ENCODE data around the gene CEP83. TPM values are rescaled to one million over a fixed set of nuclear protein-coding genes. Genes with fewer than 3 reads are reported as not detected.

The CEP83 gene
- polyA plus RNA-seq, 1 of the 3 experiments (the other 2 are of a cell fraction): 2.5 TPM

- 88% methylated on average over 1 of the region's 1 CpG for WGBS (ENCODE audit: low lambda C conversion rate)
- Histone ChIP-seq H3F3A (replicated peaks; ENCODE audit: insufficient read depth) (no peaks in the 10 kb centered on the region), H4K20me1 (ENCODE audit: insufficient read depth) (no peaks in the 10 kb centered on the region), H3K4me2 (no peak overlapping the region), H3K4me1 (ENCODE audit: control insufficient read depth in 1 of 2, insufficient read depth in 2 of 2, low read depth in 1 of 2, low read length in 1 of 2) (peaks cover 2 to 46% of the 10 kb centered on the region in 2 experiments; a peak in 3 of 4 replicates), H3K9ac (no peak overlapping the region), H3K27me3 (ENCODE audit: insufficient read depth) (no peaks in the 10 kb centered on the region), H3K27ac (ENCODE audit: low read depth in 2 of 2, low read length in 1 of 2) (no peak overlapping the region), H3K79me2 (ENCODE audit: insufficient read depth) (no peaks in the 10 kb centered on the region), H2AFZ (ENCODE audit: low read depth) (no peak overlapping the region), H3K4me3 (ENCODE audit: low read depth in 2 of 2, low read length in 1 of 2) (no peak overlapping the region), H3K36me3 (replicated peaks in 1 of 2; ENCODE audit: control insufficient read depth in 1 of 2, insufficient read depth in 2 of 2, low read length in 1 of 2) (no peaks in the 10 kb centered on the region), H3K9me3 (no peaks in the 10 kb centered on the region), H3K9me2 (no peaks in the 10 kb centered on the region)
- TF ChIP-seq CHD2 (IDR thresholded peaks at IDR 0.05; ENCODE audit: low read length, partially characterized antibody): no peak
- TF ChIP-seq MEF2A (IDR thresholded peaks at IDR 0.05; ENCODE audit: borderline replicate concordance, low read depth): no peak
- TF ChIP-seq RXRA (IDR thresholded peaks at IDR 0.05; ENCODE audit: borderline replicate concordance, low read depth): no peak
- no peak for TF ChIP-seq RAD21 (IDR thresholded peaks at IDR 0.05; ENCODE audit: low read length)
- TF ChIP-seq TEAD4 (IDR thresholded peaks at IDR 0.05; ENCODE audit: borderline replicate concordance, insufficient read depth): no peak
- POLR2A ChIA-PET: no interaction called here
- CTCF ChIA-PET: no interaction called here
- DNase-seq: no peak
Observed at GRCh38 chr12:94284046-94284445, 175.6 kb downstream of the CEP83 start.

- Histone ChIP-seq H3K4me1 (ENCODE audit: control insufficient read depth in 1 of 2, insufficient read depth in 2 of 2, low read depth in 1 of 2, low read length in 1 of 2) (peaks cover 0 to 34% of the 10 kb centered on the region in 2 experiments; a peak in 2 of 4 replicates), H3K36me3 (replicated peaks in 1 of 2; ENCODE audit: control insufficient read depth in 1 of 2, insufficient read depth in 2 of 2, low read length in 1 of 2) (no peaks in the 10 kb centered on the region), H3K4me2 (no peak overlapping the region), H3K9me3 (no peaks in the 10 kb centered on the region), H3K27ac (ENCODE audit: low read depth in 2 of 2, low read length in 1 of 2) (no peak overlapping the region), H3K9me2 (no peaks in the 10 kb centered on the region), H3K9ac (no peak overlapping the region), H3F3A (replicated peaks; ENCODE audit: insufficient read depth) (no peaks in the 10 kb centered on the region), H4K20me1 (ENCODE audit: insufficient read depth) (no peaks in the 10 kb centered on the region), H3K4me3 (ENCODE audit: low read depth in 2 of 2, low read length in 1 of 2) (no peak overlapping the region), H3K79me2 (ENCODE audit: insufficient read depth) (no peaks in the 10 kb centered on the region), H2AFZ (ENCODE audit: low read depth) (no peak overlapping the region), H3K27me3 (ENCODE audit: insufficient read depth) (no peaks in the 10 kb centered on the region)
- ChIA-PET POLR2A (no interaction called here), CTCF (interaction anchor here (1.5 kb wide), 1 partner anchor 137 kb away, joined by 4 read pairs; no protein-coding TSS in a partner anchor)
- DNase-seq: no peak
- 95% methylated on average over 7 of the region's 7 CpGs for WGBS (ENCODE audit: low lambda C conversion rate)
- TF ChIP-seq TCF12 (IDR thresholded peaks at IDR 0.05): no peak
- TF ChIP-seq IRF3 (IDR thresholded peaks at IDR 0.05; ENCODE audit: low read depth, low read length): no peak
- TF ChIP-seq NRF1 (IDR thresholded peaks at IDR 0.05; ENCODE audit: low read depth, low read length): no peak
- TF ChIP-seq NFIC (IDR thresholded peaks at IDR 0.05; ENCODE audit: borderline replicate concordance): no peak
Observed at GRCh38 chr12:94282675-94283074, 177.0 kb downstream of the CEP83 start.

GRCh38 chr12:94280063-94280462 is 179.6 kb downstream of the CEP83 start:
- H3K27me3 ChIP-seq (ENCODE audit: insufficient read depth): no peaks in the 10 kb centered on the region
- H3K9me2 ChIP-seq: no peaks in the 10 kb centered on the region
- DNase-seq: no peak
- no peaks in the 10 kb centered on the region for H4K20me1 ChIP-seq (ENCODE audit: insufficient read depth)
- H3K36me3 ChIP-seq (replicated peaks in 1 of 2; ENCODE audit: control insufficient read depth in 1 of 2, insufficient read depth in 2 of 2, low read length in 1 of 2): no peaks in the 10 kb centered on the region
- no peaks in the 10 kb centered on the region for H3F3A ChIP-seq (replicated peaks; ENCODE audit: insufficient read depth)
- no peak overlapping the region for H3K4me2 ChIP-seq
- H2AFZ ChIP-seq (ENCODE audit: low read depth): no peak overlapping the region
- H3K27ac ChIP-seq (ENCODE audit: low read depth in 2 of 2, low read length in 1 of 2): no peak overlapping the region
- no peak overlapping the region for H3K4me3 ChIP-seq (ENCODE audit: low read depth in 2 of 2, low read length in 1 of 2)
- ChIA-PET POLR2A (no interaction called here), CTCF (interaction anchor here (1.4 kb wide), 1 partner anchor 9 kb away, joined by 3 read pairs; no protein-coding TSS in a partner anchor)
- no peak overlapping the region for H3K9ac ChIP-seq
- H3K4me1 ChIP-seq (ENCODE audit: control insufficient read depth in 1 of 2, insufficient read depth in 2 of 2, low read depth in 1 of 2, low read length in 1 of 2): peaks cover 0 to 8% of the 10 kb centered on the region in 2 experiments; a peak in 1 of 4 replicates
- H3K9me3 ChIP-seq: no peaks in the 10 kb centered on the region
- TF ChIP-seq TCF12 (IDR thresholded peaks at IDR 0.05): no peak
- 83% methylated on average over 7 of the region's 7 CpGs for WGBS (ENCODE audit: low lambda C conversion rate)
- no peaks in the 10 kb centered on the region for H3K79me2 ChIP-seq (ENCODE audit: insufficient read depth)

All from SK-N-SH (cell line).